Gastrocnemius medialis (tissue), 4 donors: ENCODE measurements around the gene CTCF. TPM values are rescaled to one million over a fixed set of nuclear protein-coding genes. Genes with fewer than 3 reads are reported as not detected.
A peak's percentile ranks its signal among the peaks of the same experiment; 100 is the strongest.

Experiments
- ATAC-seq, 2 donors: fragments of 150-250 bp; one replicate each; pipeline ENCODE4 v1.9.1; 2016
- DNase-seq, 2 donors: peaks; one replicate each; pipeline ENCODE4 v3.0.0-alpha.2; 2019
- H3K27ac ChIP-seq, 4 donors: fragments of 200-600 bp; sonication (generic); 1 replicate in 1 of 4; 2 replicates in 3 of 4; pipeline ENCODE4 v1.5.1; 2016 to 2018; ENCODE audit warnings: mild to moderate bottlenecking in 2 of 4, moderate library complexity in 1 of 4
- H3K27me3 ChIP-seq, 3 donors: fragments of 200-600 bp; sonication (generic) in 2 of 3; 1 replicate in 1 of 3; 2 replicates in 2 of 3; pipeline versions ENCODE4 v1.5.1 to v1.6.0; 2016 to 2019; ENCODE audit warnings: mild to moderate bottlenecking in 1 of 3, moderate library complexity in 1 of 3
- H3K36me3 ChIP-seq, 2 donors: fragments of 200-600 bp; sonication (generic) in 1 of 2; one replicate each; pipeline ENCODE4 v1.5.1; 2017 to 2018
- H3K4me1 ChIP-seq, 2 donors: fragments of 200-600 bp; sonication (generic) in 1 of 2; one replicate each; pipeline ENCODE4 v1.5.1; 2016 to 2017; ENCODE audit warnings: mild to moderate bottlenecking in 2 of 2
- H3K4me3 ChIP-seq, 4 donors: fragments of 200-600 bp; sonication (generic) in 3 of 4; 1 replicate in 1 of 4; 2 replicates in 3 of 4; pipeline ENCODE4 v1.5.1; 2016 to 2019; ENCODE audit warnings: mild to moderate bottlenecking in 2 of 4
- H3K9me3 ChIP-seq, 3 donors: fragments of 200-600 bp; sonication (generic) in 2 of 3; 1 replicate in 1 of 3; 2 replicates in 2 of 3; pipeline ENCODE4 v1.5.1; 2016 to 2019
- POLR2A ChIP-seq, 2 donors: fragments of 450-650 bp; IDR thresholded peaks; one replicate each; pipeline ENCODE4 v1.6.1; 2017; ENCODE audit warnings: antibody characterized with exemption in 2 of 2, mild to moderate bottlenecking in 2 of 2, moderate library complexity in 2 of 2
- in situ Hi-C, 4 donors: fragments of 200-750 bp; cut with MboI; loops; one replicate each; pipeline versions ENCODE4 v1.15.0 to v1.8.0; 2017; ENCODE audit warnings: low sequenced_read_pairs in 4 of 4
- intact Hi-C: fragments of 100-400 bp; cut with DNase I; formaldehyde crosslinking; loops from one replicate; pipeline ENCODE4 v1.15.1; 2023; ENCODE audit warnings: low total_unique reads
- total RNA-seq, 4 donors: library from RNA; depleted of rRNA; stranded (reverse); fragments of >200 nt; gene quantifications; one replicate each; pipeline versions ENCODE4 v1.1.0 to v1.2.3, GENCODE V29; 2016
- TF ChIP-seq, protein P1 (sequence below), 5 experiments: fragments of 450-650 bp in 3 of 5; fragments of 200-600 bp in 2 of 5; sonication (generic) in 2 of 5; IDR thresholded peaks in 4 of 5; conservative IDR thresholded peaks in 1 of 5; 1 replicate in 4 of 5; 2 replicates in 1 of 5; pipeline ENCODE4 v1.5.1; 2016 to 2019; ENCODE audit warnings: antibody characterized with exemption in 5 of 5, mild to moderate bottlenecking in 3 of 5, moderate library complexity in 3 of 5

The CTCF gene
- total RNA-seq, 4 donors from 2014 or later = 25.9 to 35.9 (median 30.3) TPM

DNA sequence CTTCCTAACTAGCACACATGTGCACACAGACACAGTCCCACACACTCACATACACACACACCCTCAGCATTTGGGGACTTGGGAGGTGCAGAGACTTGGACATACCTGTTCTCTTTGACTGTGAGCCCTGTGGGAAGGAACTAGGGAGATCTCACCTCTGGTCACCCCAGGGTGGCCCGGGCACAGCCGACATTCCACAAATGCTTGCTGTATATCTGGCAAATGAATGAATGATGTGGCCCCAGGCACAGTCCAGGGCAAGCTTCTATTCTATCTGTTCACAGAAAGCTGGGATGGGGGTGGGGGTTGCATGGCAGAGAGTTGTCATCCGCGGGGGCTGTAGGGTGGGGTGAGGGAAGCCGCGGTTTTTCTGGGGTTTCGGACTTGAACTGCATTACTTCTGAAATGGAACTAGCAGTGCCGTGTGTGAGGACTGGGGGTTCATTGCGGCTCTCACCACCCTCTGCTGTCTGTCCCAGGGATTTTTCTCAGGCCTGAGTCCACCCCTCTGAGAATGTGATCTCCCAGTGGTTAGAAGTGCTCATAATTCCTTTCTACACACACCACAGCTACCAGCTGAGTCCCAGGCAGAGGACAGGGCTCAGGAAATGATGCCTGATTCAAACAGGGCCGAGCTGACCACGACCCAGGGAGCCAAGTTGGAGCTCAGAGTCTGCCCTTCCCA lies 37.0 kb upstream of the CTCF start:
- in situ Hi-C loops = loop anchor here in 2 of 4 donors (10.0 kb wide), 2 partner anchors 129 to 139 kb away; partner anchors contain the start of genes ACD (in 1 of the 2), C16orf86 (in 1 of the 2), ENKD1 (in 1 of the 2) and PARD6A (in 1 of the 2)
- intact Hi-C loops = loop anchor here (10.0 kb wide), 1 partner anchor 279 kb away; the partner anchor contains the start of genes RANBP10 and TSNAXIP1

DNA sequence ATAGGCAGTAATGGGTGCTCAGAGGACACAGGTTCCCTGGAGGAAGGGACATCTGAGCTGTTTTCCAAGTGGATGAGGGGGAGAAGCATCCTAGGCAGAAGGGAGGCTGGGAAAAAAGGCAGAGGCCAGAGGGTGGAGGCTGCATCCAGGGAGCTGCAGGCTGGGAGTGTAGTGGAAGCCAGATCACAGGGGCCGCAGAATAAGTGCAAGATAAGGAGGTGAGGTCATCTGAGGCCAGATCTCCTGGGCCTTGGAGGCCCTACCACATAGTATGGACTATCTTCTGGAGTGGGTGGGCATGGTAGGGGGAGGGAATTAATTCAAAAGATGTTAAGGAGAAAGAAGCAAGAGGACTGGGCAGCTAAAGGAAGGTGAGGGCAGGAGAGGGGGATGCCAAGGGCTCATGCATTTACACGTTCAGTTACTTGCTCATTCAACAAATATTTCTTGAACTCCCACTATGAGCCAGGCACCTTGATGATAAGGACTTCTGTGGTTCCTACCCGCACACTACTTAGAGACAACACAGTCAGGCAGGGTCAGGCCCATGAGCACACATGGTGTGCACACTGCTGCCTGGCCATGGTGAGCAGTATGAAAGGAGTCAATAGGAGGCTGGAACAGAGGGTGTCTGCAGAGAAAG lies 36.1 kb upstream of the CTCF start:
- no peaks in the 10 kb centered on the region for H3K9me3 ChIP-seq
- TF ChIP-seq POLR2A (IDR thresholded peaks at IDR 0.05) = no peak
- TF ChIP-seq, protein P1, sequence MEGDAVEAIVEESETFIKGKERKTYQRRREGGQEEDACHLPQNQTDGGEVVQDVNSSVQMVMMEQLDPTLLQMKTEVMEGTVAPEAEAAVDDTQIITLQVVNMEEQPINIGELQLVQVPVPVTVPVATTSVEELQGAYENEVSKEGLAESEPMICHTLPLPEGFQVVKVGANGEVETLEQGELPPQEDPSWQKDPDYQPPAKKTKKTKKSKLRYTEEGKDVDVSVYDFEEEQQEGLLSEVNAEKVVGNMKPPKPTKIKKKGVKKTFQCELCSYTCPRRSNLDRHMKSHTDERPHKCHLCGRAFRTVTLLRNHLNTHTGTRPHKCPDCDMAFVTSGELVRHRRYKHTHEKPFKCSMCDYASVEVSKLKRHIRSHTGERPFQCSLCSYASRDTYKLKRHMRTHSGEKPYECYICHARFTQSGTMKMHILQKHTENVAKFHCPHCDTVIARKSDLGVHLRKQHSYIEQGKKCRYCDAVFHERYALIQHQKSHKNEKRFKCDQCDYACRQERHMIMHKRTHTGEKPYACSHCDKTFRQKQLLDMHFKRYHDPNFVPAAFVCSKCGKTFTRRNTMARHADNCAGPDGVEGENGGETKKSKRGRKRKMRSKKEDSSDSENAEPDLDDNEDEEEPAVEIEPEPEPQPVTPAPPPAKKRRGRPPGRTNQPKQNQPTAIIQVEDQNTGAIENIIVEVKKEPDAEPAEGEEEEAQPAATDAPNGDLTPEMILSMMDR (IDR thresholded peaks at IDR 0.05 in 4 of 5, conservative IDR thresholded peaks at IDR 0.05 in 1 of 5) = no peak
- H3K36me3 ChIP-seq = no peaks in the 10 kb centered on the region
- no peak overlapping the region for H3K4me3 ChIP-seq
- no peaks in the 10 kb centered on the region for H3K27me3 ChIP-seq
- no peak overlapping the region for H3K27ac ChIP-seq
- in situ Hi-C loops (loop anchor here in 2 of 4 donors (10.0 kb wide), 2 partner anchors 129 to 139 kb away; partner anchors contain the start of genes ACD (in 1 of the 2), C16orf86 (in 1 of the 2), ENKD1 (in 1 of the 2) and PARD6A (in 1 of the 2)), intact Hi-C loops (loop anchor here (10.0 kb wide), 1 partner anchor 279 kb away; the partner anchor contains the start of genes RANBP10 and TSNAXIP1)
- ATAC-seq (no peak), DNase-seq (no peak)
- peaks cover 18 to 27% of the 10 kb centered on the region in 2 donors for H3K4me1 ChIP-seq

More for the DNA sequence above, 37.0 kb upstream of the CTCF start:
- Histone ChIP-seq H3K27me3 (no peaks in the 10 kb centered on the region), H3K27ac (no peak overlapping the region), H3K36me3 (no peaks in the 10 kb centered on the region), H3K4me3 (no peak overlapping the region), H3K9me3 (no peaks in the 10 kb centered on the region), H3K4me1 (peaks cover 8 to 17% of the 10 kb centered on the region in 2 donors)
- no peak for DNase-seq
- TF ChIP-seq POLR2A (IDR thresholded peaks at IDR 0.05) = no peak
- TF ChIP-seq, protein P1 (IDR thresholded peaks at IDR 0.05 in 4 of 5, conservative IDR thresholded peaks at IDR 0.05 in 1 of 5) = no peak
- ATAC-seq = no peak

DNA sequence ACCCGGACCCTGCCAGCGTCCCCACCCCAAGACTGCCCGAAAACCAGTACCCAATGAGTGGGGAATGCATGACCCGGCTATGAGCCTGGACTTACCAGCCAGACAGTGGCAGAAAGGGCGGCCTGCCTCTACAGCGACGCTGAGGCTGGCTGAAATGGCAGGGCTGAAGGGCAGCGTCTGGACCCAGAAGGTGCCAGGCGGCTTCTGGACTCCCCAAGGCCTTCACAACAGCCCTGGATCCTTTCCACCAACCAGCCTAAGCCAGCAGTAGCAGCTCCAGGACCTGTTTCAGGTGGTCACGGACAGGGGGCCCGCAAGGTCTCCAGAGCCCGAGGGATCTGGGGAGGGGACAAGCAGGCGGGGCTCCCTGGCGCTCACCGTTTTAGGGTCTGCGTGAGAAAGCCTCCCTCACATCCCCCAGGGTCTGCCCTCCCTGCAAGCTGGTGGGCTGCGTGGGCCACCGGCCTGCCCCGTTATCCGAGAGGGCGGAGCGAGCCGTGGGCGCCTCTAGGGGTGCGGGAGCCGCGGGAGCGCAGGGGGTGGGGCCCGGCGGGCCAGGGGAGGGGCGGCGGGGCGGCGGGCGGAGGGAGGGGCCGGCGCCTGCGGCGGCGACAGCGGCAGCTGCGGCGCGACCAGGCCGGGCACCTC lies 34.0 kb upstream of the CTCF start, which contains the start of gene RIPOR1:
RIPOR1 (plus strand) TSS at position 608 of the 648 bp plus-strand sequence. CDS start 9,618 bp downstream, outside the sequence.
- no peaks in the 10 kb centered on the region for H3K27me3 ChIP-seq
- no peaks in the 10 kb centered on the region for H3K9me3 ChIP-seq
- TF ChIP-seq, protein P1 (IDR thresholded peaks at IDR 0.05 in 4 of 5, conservative IDR thresholded peaks at IDR 0.05 in 1 of 5) = peak in 1 of 5 experiments; percentile 14
- no peak for TF ChIP-seq POLR2A (IDR thresholded peaks at IDR 0.05)
- H3K27ac ChIP-seq = peak within 1 kb of the TSS; percentile 91 to 99 (median 93)
- H3K4me1 ChIP-seq = peaks cover 16 to 28% of the 10 kb centered on the region in 2 donors
- peak within 1 kb of the TSS; percentile 77 to 97 (median 93) for H3K4me3 ChIP-seq
- DNase-seq (peak in 1 of 2 donors; percentile 59), ATAC-seq (peak; percentile 57 to 64)
- in situ Hi-C loops = loop anchor here in 2 of 4 donors (10.0 kb wide), 2 partner anchors 126 to 136 kb away; partner anchors contain the start of genes ACD (in 1 of the 2), C16orf86 (in 1 of the 2), ENKD1 (in 1 of the 2) and PARD6A (in 1 of the 2)
- intact Hi-C loops = loop anchor here (1.0 to 10.0 kb wide), 2 partner anchors 34 to 276 kb away; partner anchors contain the start of genes CTCF, RANBP10 and TSNAXIP1
- no peaks in the 10 kb centered on the region for H3K36me3 ChIP-seq
